GM19035 (cell line): ENCODE data around the gene PPP4R3A.
"Not testable (repeated sequence)": the region's sequence is repeated elsewhere in the genome, so short reads cannot be mapped to it uniquely, and the experiment has no call there.

ENCODE experiments used
- ATAC-seq: cut with Tn5 transposase; IDR thresholded peaks from one replicate; pipeline ENCODE4 v1.9.1; 2021; ENCODE audit not compliant: unreplicated experiment

PPP4R3A gene

GRCh38 chr14:91506226-91506625 lies 3.9 kb downstream of the PPP4R3A start:
- ATAC-seq, result no peak

DNA sequence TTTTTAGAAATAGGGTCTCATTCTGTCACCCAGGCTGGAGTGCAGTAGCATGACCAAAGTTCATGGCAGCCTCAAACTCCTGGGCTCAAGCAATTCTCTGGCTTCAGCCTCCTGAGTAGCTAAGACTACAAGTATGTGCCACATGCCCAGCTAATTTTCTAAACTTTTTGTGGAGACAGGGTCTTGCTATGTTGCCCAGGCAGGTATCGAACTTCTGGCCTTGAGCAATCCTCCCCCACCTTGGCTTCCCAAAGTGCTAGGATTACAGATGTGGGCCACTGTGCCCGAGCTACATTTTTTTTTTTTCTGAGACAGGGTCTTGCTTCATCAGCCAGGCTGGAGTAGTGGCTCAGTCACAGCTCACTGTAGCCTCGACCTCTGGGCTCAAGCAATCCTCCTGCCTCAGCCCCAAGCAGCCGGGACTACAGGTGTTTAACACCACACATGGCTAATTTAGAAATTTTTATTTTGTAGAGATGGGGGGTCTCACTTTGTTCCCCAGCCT lies 7.1 kb downstream of the PPP4R3A start:
- no peak for ATAC-seq

DNA sequence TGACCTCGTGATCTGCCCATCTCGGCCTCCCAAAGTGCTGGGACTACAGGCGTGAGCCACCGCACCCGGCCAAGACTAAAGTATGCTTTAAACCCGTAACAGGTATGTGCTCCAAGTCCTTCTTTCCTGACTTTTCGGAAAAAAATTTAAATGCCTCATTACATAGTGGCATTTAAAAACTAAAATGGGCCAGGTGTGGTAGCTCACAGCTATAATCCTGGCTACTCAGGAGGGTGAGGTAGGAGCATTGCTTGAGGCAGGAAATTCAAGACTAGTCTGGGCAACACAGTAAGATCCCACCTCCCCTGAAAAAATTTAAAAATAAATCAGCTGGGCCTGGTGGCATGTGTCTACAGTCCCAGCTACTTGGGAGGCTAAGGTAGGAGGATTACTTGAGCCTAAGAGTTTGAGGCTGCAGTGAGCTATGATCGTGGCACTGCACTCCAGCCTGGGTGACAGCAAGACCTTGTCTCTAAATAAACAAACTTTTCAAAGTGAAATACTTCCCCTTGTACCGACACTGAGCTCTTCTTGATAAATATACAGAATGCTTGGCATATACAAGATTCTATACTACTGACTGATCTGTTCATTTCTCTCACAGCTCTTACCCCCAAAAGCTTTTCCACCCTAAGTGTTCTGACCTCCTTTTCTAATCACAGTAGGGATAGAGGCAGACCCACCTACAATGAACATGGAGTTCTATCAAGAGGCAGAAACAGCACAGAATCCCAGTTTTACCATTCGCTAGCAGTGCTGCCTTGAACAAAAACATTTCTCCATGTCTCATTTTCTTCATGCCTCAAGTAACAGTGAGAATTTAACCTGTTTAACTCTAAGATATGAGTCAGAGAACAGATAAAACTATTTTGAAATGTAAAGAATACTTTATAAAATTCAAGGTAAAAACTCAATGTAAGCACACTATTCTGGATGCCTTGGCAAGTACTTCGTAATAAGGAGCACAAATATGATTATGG lies 7.9 kb downstream of the PPP4R3A start:
- ATAC-seq, result no peak

- ATAC-seq, result no peak
Measured at GRCh38 chr14:91501348-91501747, 8.8 kb downstream of the PPP4R3A start.

GRCh38 chr14:91496790-91497189 lies 13.3 kb downstream of the PPP4R3A start:
- no peak for ATAC-seq

DNA sequence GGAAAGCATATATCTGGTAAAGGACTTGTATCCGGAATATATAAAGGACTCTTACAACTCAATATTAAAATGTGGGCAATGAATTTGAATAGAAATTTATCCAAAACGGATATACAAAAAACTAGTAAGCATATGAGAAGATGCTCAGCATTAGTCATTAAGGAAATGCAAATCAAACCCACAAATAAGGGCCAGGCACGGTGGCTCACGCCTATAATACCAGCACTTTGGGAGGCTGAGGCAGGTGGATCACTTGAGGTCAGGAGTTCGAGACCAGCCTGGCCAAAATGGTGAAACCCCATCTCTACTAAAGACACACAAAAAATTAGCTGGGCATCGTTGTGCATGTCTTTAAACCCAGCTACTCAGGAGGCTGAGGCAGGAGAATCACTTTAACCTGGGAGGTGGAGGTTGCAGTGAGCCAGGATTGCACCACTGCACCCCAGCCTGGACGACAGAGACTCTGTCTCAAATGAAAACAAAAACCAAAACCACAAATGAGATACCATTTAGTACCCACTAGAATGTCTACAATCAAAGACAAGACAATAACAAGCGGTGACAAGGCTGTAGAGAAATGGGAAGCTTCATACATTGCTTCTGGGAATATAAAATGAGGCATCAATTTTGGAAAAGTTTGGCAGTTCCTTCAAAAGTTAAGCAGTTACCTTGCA lies 15.6 kb downstream of the PPP4R3A start:
- ATAC-seq, result not testable (repeated sequence)

DNA sequence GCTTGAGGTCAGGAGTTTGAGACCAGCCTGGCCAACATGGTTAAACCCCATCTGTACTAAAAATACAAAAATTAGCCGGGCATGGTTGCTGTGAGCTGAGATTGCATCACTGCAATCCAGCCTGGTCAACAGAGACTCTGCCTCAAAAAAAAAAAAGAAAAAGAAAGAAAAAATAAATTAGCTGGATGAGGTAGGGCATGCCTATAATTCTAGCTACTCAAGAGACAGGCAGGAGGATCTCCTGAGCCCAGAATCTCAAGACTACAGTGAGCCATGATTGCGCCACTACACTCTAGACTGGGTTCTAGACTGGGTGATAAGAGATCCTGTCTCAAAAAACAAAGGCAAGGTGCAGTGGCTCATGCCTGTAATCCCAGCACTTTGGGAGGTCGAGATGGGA lies 16.9 kb downstream of the PPP4R3A start:
- no peak for ATAC-seq

DNA sequence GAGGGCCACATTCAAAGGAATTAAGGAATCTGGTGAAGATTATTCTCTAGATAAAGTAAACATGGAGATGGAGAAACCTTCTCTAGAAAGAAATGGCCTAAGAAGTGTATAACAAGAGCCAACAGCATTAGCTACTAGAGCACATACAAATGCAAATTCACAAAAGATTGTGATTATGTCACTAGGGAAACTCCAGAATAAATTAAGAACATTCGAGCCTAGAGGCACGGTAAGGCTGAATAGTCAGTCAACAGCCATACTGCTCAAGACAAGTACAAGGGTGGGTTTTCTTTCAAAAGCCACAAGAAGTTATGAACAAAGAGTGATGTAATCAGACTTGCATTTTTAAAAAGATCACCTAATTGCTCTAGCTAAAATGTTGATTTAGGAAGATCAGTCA lies 25.4 kb downstream of the PPP4R3A start:
- ATAC-seq, result no peak

GRCh38 chr14:91484186-91484585 lies 25.9 kb downstream of the PPP4R3A start:
- no peak for ATAC-seq

DNA sequence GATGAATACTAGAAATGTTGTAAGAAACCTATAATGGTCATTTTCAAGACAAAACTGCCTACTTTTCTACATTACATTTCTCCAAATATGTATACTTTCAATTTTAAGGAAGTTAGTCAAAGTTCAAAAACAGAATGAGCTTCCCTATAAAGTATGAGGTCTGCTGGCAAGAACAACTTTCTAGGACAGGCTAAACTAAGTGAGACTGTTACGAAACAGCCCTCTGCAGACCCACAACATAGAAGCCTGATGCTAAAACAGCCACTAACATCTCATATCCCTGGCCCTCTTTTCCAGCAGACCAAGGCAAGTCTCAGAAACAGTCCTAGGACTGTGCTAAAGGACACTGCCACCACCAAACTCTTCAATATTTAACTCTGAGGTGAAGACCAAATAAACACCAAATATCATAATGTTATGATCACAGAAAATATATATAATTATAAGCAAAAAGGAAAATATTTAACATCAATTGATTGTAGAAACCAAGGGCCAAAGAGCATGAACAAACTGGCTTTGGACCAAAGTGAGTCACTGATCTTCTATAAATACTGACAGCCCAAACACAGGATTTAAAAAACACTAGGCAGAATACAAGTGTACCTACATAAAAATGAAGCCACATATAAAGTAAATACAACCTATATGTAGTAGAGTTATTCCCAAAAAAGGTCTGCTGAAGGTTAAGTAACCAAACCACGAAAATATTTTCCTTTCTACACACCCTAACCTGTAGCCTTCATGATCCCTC lies 27.7 kb downstream of the PPP4R3A start:
- no peak for ATAC-seq

GRCh38 chr14:91477388-91477787 lies 32.7 kb downstream of the PPP4R3A start:
- ATAC-seq, result no peak

- no peak for ATAC-seq
Measured at GRCh38 chr14:91473046-91473445, 37.1 kb downstream of the PPP4R3A start.

DNA sequence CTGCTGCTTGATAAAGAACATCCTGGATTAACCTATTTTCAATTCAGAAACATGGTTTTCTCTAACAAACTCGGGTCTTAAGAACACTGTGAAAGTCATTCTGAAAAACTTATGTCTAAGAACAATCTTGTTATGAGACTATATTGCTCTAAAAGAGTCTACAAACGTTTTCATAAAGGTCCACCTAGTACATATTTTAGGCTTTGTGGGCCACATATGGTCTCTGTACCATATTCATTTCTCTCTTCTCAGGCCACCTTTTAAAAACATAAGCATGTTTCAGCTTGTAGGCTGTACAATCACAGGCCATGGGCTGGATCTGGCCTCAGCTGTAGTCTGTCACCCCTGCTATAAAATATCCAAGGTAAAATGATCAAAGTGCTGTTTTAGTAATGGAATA lies 39.9 kb downstream of the PPP4R3A start:
- no peak for ATAC-seq

DNA sequence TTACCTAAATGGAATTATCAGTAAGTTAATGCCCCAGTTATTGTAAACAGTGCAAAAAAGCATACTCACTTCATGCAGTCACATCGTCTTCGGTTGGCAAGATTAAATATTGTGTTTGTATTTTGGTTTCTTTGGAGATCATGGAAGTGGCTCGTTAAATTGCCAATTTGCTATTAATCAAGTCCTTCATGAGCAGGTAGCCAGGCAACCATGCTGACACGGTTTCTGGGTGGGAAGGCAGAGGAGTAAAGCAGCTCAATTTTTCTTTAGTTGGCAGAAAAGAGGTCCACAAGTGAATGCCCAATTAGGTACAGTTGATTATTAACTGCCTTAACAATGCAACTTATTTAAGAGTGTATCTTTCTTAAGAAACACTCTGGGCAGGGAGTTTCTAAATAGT lies 43.9 kb downstream of the PPP4R3A start:
- no peak for ATAC-seq

GRCh38 chr14:91464615-91465205 lies 45.4 kb downstream of the PPP4R3A start:
- no peak for ATAC-seq

GRCh38 chr14:91458612-91459011 lies 51.5 kb downstream of the PPP4R3A start:
- no peak for ATAC-seq

- ATAC-seq, result no peak
Measured at GRCh38 chr14:91456283-91456682, 53.8 kb downstream of the PPP4R3A start.

- ATAC-seq, result no peak
Measured at GRCh38 chr14:91454580-91454979, 55.5 kb downstream of the PPP4R3A start.

DNA sequence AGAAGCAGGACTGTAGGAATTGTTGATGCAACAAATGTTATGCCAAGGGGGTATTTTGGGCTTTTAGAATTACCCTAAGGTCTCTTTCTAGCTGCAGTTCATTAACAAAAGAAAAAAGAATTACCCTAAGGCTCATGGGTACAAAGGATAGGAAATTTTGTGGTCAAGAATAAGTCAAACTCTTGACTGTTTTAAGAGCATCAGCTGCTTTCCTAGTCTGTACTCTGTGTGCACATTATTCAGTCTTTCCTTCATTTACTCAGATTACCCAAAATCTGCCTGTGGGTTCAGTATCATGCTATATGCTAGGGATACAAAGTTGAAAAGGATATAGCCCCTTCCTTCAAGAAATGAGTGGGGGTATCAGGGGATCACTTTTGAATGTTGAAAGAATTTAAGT lies 56.0 kb downstream of the PPP4R3A start:
- no peak for ATAC-seq

DNA sequence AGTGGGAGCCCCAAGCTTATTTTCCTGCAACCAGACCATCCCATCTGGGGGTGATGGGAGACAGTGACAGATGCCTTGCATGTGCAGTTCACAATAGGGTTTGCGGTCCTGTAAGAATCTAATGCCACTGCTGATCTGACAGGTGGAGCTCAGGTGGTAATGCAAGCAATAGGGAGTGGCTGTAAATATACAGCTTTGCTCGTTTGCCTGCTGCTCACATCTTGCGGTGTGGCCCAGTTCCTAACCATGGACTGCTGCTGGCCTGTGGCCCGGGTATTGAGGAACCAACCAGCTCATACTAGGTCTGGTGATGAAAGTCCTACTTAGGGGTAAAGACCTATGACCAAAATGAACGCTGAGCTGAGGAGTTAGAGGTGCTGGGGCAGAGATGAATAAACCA lies 56.4 kb downstream of the PPP4R3A start:
- no peak for ATAC-seq
